NCI-H1436 treated with DMSO at 0.1 percent for 48 hours (cell line): Measurements from ENCODE around the gene CNGB1.
"Not testable (repeated sequence)": the region's sequence is repeated elsewhere in the genome, so short reads cannot be mapped to it uniquely, and the experiment has no call there.

ENCODE experiments used
- DNase-seq: peaks from one replicate; lab custom pipeline; 2025; lab: John Stamatoyannopoulos, UW

Gene CNGB1

DNA sequence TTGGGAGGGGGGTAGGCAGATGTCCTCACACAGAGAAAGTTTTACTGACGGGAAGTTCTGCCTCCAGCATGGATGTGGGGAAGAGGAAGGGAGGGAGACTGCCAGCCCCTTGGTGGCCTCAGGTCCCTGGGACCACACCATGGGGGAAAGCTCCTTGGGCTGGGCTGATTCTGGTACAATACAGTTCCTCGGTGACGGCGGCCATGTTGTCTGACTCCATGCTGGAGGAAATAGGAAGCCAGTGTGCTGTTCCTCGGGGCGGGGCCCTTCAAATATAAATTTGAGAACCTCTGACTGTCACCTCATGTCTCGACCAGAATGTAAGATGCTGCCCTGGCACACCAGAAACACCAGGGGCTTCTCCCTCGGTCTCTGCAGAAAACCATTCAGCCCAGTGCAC, 66.8 kb downstream of the CNGB1 start:
- DNase-seq, result no peak

DNA sequence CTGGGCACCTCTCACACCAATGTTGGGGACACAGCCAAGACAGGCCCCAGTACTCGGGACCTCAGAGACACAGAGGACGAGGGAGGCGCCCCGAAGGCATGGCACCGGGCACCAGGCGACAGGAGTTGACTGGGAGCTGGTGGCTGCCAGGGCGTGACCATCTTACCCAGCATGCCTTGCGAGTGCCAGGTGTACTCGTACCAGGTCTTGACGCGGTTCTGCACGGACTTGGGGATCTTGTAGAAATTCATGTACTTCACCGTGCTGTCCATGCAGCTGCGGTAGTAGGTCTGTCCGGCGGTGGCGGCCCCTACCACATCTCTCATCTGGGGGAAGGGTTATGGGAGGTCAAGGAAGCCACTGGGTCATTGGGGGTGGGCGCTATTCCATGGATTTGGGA, 67.3 kb downstream of the CNGB1 start:
- no peak for DNase-seq

DNA sequence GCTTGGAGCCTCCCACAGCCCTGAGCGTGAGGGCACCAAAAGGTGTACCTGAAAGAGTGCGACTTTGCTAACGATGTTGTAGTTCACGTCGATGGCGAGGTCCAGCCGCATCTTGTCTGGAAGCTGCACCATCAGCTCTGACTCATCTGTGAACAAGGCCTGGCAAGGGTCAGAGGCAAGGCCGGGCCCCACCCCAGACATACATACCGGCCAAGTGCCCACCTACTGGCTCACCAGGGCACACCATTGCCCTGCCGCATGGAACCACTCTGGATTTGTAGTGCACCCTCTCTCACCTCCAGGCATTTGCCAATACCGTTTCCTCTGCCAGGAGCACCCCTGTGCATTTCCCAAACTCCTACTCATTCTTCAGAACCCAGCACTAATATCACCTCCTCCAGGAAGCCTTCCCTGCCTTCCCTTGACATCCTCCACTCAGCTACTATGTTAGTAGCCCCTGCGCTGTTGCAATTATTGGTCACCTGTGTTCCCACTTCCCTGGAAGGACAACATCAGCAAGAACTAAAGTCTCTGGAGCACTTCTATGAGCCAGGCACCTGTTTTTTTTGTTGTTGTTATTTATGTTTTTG, 69.4 kb downstream of the CNGB1 start:
- no peak for DNase-seq

DNA sequence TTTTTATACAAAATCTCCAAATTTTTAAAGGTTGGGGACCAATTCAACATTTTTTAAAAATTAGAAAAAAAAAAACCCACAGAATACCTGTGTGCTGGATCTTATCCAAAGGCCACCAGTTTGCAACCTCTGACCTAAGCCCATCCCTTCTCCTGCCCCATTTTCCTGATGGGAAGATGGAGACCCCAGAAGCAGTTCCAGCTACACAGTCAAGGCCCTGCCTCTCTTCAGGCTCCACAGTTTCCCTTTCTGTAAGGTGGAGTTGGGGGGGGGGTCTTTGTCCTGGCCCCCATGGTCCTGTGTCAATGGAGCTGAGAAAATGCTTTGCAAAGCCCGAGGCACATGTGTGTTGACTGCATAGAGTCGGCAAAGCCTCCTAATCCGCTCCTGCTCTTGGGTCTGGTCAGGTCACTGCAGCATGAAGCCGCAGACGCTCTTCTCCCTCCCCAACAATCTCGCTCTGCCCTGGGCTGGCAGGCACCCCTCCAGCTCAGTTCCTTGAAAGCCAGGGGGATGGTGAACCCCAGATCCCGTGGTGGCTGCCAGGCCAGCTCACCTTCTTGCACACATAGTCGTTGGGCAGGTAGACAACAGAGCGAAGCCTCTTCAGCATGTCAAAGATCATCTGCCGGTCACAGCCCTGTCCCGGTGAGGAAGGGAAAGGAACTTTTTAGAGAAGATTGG, 70.0 kb downstream of the CNGB1 start:
- DNase-seq, result no peak

DNA sequence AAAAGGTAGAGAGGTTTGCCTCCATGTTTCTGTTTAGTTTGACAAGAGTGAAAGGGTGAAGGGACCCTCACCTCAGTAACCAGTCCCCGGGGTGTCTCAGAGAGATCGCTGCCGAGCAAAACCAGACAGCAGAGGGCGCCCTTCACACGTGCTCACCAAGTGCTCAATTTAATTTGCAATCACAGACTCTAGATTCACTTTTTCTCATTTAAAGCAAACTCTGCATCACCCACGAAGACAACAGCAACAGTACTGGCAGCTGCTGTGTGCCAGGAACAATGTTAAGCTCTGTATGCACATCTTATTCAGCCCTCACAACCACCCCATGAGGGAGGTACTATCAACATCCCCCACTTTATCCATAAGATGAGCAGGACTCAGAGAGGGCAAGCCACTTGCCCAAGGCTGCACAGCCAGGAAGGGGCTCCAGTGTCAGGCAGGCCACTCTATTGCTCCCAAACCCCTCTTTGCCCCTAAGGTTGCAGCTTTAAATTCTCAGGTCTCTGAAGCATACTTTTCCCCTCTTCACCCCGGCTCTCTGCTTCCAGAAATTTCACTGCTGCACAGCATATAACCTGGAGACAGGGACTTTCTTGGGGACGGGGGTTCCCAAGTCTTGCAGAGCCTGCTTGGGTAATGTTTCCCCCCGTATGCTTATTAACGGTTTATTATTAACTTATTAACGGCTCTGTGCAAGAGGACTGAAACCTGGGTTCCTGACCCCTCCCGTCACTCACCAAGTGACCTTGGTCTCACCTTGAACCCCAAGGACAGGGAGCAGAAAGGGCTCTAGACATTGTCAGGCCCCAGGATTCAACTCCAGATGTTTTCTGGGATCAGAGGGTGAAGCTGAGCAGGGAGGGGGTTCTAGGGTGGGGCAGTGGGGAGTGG, 70.9 kb downstream of the CNGB1 start:
- no peak for DNase-seq

DNA sequence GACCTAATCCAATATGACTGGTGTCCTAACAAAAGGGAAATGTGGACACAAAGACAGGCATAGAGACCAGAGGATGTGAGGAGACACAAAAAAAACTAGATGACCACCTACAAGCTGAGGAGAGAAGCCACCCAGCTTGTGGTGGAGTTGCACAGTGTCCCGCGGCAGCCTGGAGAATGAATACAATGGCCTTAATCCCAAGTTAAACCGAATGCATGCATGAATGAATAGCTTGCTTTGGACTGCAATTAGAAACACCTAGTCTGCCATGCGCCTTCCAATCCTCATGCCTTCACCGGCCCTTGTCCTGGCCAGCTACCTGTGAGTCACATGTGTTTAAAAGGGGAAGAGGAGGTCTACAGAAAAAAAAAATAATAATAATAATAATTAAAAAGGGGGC, 72.0 kb downstream of the CNGB1 start:
- no peak for DNase-seq

DNA sequence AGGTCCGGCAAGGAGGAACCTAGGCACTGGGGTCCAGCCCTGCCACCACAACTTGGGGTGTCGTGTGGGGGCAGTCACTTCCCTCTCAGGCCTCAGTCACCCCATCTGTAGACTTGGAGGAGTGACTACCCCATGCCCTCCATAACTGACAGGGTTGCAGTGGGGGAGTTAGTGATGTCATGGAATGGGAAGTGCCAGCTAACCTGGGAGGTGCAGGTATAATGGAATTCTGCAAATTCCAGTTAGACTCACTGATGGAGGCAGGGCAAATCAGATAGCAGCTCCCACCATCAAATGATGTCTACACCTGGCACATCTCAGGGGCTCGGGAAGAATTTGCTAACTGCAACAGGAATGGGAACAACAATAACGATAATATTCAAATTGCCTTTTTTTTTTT, 72.9 kb downstream of the CNGB1 start:
- no peak for DNase-seq

DNA sequence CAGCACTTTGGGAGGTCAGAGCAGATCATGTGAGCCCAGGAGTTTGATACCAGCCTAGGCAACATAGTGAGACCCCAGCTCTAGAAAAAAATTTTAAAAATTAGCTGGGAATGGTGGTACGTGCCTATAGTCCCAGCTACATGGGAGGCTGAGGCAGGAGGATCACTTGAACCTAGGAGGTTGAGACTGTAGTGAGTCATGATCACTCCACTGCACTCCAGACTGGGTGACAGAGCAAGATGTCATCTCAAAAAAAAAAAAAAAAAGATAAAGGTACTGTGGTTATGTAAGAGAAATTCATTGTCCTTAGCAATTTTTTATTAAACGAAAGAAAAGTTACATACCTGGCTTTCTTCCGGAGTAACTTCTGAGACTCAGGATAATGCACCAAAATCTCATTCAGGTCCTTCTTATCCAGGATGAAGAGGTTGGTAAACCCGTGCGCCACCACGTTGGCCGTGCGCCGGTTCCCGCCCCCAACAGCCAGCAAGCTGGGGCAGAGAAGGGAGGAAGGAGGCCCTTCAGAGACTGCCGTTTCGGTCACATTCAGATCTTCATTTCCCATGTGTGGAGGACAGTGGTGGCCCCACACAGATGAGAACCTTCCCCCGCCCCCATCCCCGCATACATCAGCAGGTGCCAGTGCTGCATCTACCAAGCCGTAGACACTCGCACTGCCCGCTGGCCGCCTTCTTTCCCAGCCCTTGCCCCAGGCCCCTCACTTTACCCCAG, 73.7 kb downstream of the CNGB1 start:
- no peak for DNase-seq

DNA sequence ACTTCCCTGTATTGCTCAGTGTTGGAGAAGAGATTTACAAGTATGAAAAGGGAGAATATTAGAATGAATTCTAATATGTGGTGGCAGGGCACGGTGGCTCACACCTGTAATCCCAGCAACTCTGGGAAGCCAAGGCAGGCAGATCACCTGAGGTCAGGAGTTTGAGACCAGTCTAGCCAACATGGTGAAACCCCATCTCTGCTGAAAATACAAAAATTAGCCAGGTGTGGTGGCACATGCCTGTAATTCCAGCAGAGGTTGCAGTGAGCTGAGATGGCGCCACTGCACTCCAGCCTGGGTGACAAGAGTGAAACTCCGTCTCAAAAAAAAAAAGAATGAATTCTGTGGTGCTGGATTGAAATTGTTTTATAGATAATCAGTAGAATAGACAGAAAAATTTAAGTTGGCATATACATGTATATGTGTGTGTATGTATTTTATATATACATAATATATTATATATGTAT, 75.8 kb downstream of the CNGB1 start:
- not testable (repeated sequence) for DNase-seq

DNA sequence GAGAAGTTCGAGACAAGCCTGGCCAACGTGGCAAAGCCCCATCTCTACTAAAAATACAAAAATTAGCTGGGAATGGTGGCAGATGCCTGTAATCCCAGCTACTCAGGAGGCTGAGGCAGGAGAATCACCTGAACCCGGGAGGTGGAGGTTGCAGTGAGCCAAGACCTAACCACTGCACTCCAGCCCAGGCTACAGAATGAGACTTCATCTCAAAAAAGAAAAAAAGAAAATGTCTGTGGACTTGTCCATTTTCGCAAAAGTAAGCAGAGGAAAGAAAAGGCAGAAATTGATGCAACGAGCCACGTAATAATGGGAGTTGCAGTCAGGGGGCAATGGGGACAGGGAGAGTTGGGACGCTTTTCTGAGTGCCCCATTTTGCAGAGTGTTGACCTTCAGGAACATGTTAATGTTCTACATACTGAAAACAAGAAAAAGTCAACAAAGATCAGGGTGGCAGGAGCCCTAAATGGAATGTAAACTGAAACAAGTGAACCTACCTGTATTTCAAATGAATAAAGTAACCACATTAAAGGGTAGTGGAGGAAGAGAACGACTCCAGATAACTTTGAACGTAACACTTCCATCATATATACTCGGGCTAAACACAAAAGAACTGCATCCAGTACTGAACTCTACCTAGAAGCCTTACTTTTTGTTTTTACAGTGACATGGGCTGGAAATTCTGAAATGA, 76.4 kb downstream of the CNGB1 start:
- no peak for DNase-seq

DNA sequence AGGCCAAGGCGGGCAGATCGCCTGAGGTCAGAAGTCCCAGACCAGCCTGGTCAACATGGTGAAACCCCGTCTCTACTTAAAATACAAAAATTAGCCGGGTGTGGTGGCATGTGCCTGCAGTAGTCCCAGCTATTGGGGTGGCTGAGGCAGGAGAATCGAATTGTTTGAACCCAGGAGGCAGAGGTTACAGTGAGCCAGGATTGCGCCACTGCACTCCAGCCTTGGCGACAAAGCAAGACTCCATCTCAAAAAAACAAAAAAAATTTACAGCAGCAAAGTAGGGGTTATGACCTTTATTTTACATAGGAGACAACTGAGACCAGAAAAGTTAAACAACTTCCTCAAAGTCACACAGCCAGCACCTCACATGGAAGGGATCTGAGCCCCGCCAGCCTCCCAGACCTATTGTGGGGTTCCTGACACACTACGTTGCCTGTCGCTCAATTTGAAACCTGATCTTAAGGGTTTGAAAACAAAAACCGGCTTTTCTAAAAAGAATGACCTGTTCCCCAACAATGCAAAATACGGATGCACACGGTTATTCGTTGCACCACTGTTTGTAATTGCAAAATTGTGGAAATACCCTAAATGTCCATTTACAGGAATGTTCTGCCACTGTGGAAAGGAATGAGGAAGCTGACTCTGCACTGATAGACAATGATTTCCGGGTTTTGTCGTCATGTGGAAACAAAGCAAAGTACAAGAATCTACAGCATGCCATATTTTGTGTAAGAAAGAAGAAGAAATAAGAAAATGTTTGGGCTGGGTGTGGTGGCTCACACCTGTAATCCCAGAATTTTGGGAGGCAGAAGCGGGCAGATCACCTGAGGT, 77.2 kb downstream of the CNGB1 start:
- DNase-seq, result no peak

DNA sequence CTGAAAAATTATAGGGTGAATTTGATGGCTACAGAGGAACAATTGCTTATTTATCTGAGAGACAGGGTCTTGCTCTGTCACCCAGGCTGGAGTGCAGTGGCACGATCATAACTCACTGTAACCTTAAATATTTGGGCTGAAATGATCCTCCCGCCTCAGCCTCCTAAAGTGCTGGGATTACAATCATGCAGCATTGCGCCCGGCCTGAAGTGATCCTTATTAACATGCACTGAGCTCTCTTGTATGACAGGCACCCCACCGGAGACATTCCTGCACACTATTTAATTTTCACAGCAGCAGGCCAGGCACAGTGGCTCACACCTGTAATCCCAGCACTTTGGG, 77.7 kb downstream of the CNGB1 start:
- DNase-seq, result no peak

DNA sequence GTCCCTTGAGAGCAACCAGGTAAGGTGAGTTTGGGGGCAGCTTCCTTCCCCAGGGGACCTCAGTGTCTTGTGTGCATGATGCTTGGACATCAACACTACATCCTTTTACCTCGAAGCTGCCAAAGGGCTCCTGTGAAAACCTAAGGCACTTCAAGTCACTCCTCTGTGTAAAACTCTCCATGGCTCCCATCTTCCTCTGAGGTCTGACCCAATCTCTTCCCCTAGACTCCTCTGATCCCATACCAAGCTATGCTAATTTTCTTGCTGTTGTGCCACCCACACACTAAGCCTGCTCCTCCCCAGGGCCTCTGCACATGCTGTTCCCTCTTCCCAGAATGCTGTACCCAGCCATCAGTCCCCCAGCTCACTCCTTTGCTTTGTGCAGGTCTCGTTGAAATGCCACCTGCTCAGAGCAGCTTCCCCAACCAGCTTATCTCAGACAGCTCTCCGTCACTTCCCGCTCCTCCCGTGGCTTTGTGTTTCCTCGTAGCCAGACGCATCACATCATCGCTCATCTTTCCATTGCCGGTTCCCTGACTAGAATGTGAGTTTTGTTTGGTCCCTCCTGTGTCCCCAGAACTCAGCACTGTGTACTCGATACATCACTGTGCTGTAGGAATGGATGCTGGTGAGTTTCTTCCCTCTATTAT, 78.4 kb downstream of the CNGB1 start:
- DNase-seq, result no peak

DNA sequence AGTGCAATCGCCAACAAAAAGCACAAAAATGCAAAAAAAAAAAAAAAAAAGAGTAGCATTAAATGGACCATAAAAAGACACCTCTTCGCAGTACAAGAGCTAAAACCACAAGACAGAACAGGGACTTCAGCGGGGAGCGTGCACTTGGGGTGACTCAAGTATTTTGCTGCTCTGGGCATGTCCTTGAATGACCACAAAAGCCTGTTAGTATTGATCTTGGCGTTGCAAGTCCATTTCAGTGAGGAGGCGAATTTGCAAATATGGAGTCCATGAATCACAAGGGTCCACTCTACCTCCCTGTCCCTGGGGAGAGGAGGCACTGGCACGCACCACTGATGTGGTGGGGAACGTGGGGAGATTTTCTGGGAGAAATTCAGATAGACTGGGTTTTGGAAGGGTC, 78.9 kb downstream of the CNGB1 start:
- no peak for DNase-seq

DNA sequence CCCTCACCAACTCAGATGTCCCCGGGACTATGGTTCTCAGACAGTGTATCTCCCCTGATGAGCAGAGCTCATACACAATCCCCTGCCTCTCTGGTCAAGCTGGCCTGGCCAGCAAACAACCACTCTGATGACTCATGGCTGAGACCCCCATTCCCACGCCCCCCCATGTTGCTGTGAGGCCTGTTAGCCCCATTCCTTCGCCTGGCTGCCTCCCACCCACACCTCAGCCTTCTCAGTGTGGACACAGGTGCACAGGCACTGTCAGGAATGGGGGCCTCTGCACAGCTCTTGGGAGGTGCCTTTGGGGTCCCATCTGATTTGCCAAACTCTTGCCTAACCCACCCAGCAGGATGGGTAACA, 80.2 kb downstream of the CNGB1 start:
- DNase-seq, result no peak

DNA sequence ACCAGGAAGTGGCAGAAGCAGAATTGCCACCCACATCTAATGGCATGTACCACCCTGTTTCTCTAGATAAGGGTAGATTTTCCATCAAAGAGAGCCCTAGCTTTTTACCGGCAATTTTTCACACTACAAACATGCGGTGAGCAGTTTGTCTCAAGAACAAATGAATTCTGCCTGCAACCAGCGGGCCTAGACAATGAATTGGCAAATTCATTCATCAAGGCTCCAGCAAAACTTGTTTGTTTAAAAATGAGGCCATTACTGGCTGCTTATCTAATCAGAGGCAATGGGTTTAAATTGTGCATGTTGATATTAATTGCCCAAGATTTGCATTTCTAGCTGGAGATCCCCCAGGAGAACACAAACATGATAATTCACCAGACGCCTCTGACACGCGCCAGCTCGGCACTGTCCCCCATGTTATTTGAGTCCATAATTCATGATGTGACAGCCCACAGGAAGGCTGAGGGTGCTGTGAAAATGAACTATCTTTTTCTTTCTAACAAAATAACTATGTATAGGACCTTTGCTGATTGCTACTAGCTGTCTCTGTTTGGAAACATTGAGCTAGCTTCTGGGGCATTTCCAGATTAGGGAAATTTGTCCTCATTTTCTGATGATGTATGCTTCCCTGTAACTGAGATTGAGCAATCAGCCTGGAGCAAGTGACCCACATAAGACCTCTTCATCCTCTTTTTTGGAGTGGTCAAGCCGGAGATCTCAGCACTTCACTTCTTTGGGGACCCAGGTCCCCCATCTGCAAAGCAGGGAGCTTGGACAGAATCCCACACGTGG, 80.8 kb downstream of the CNGB1 start:
- DNase-seq, result no peak

DNA sequence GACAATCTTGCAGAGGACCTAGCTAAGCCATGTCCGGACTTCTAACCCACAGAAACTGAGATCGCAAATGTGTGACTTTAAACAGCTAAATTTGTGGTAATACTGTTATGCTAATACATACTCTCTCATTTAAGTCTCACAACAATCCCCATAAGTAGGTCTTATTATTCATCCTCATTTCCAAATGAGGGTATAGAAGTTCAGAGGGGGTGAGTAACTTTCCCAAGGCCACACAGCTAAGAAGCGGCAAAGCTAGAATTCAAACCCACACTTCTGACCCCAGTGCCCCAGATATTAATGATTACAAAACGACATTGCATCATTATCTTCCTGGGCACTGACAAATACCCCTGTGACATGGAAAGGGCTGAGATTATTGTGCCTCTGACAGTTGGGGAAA, 81.4 kb downstream of the CNGB1 start:
- DNase-seq, result no peak

DNA sequence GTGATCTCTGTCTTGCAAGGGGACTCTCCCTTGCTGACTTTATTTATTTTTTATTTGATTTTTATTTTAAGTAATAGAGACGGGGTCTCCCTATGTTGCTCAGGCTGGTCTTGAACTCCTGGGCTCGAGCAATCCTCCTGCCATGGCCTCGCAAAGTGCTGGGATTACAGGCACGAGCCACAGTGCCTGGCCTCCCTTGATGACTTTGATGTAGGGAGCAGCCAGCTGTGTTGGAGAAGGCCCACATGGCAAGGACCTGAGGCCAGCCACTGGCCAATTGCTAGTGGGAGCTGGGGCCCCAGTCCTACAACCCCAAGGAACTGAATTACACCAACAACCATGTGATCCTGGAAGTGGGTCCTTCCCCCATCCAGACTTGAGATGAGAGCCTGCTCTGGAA, 81.8 kb downstream of the CNGB1 start:
- no peak for DNase-seq

DNA sequence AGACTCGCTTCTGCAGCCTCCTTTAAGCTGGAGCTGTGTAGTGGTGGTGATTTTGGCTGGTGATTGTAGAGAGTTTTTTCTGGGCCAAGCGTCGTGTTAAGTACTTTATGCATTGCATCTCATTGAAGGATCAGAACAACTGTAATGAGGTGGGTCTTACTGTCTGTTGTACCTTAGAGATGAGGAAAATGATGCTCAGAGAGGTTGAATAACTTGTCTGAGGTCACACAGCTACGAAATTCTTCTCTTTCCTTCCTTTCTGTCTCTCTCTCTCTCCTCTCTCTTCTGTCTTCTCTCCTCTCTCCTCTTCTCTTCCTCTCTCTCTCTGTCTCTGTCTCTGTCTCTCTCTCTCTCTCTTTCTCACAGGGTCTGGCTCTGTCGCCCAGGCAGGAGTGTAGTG, 82.8 kb downstream of the CNGB1 start:
- DNase-seq, result no peak

DNA sequence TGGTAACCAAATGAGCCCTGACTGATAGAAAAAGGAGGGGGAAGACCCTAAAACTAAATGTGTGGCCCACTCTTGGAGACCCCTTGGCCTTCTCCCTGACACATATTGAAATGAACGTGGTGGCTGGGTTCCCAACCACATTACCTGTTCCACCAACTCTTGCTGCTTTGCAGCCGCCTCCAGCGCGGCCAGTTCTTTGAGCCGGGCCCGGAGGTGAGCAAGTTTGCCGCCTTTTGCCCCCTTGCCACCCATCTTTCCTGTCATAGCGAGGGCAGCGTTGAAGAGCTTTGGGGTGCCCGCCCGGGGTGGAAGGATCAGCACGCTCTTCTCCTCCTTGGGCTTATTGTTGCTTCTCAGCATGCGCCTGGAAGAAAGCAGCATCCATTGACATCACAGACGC, 83.2 kb downstream of the CNGB1 start:
- DNase-seq, result no peak
